GM12892 (cell line): ENCODE results near the gene AFMID.
A peak's percentile ranks its signal among the peaks of the same experiment; 100 is the strongest.

Experiments used
- DNase-seq: peaks from one replicate; pipeline ENCODE4 v3.0.0; 2011; ENCODE audit not compliant: insufficient read length
- FAIRE-seq: peaks from 2 replicates; lab custom pipeline; 2011; peaks lifted over from hg19 to GRCh38; lab: Jason Lieb, UNC
- POLR2A ChIP-seq: IDR thresholded peaks from 2 replicates; pipeline ENCODE4 v1.6.1; 2011; ENCODE audit warnings: low read depth, low read length, control low read depth
- POLR2AphosphoS5 ChIP-seq: IDR thresholded peaks from 2 replicates; pipeline ENCODE4 v1.6.1; 2011; ENCODE audit warnings: low read depth, low read length, control low read depth
- TAF1 ChIP-seq: IDR thresholded peaks from 2 replicates; pipeline ENCODE4 v1.6.1; 2011; ENCODE audit warnings: low read depth, mild to moderate bottlenecking, control low read depth, low read length, borderline replicate concordance

The AFMID gene

DNA sequence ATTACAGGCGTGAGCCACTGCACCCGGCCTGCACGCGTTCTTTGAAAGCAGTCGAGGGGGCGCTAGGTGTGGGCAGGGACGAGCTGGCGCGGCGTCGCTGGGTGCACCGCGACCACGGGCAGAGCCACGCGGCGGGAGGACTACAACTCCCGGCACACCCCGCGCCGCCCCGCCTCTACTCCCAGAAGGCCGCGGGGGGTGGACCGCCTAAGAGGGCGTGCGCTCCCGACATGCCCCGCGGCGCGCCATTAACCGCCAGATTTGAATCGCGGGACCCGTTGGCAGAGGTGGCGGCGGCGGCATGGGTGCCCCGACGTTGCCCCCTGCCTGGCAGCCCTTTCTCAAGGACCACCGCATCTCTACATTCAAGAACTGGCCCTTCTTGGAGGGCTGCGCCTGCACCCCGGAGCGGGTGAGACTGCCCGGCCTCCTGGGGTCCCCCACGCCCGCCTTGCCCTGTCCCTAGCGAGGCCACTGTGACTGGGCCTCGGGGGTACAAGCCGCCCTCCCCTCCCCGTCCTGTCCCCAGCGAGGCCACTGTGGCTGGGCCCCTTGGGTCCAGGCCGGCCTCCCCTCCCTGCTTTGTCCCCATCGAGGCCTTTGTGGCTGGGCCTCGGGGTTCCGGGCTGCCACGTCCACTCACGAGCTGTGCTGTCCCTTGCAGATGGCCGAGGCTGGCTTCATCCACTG lies 27.0 kb downstream of the AFMID start, which contains the start of gene BIRC5:
TSS of gene BIRC5 (plus strand) at position 238 of the 690 bp plus-strand sequence. CDS start at position 302, 64 bp downstream.
- TF ChIP-seq POLR2AphosphoS5 (no peak), POLR2A (no peak), TAF1 (no peak)
- peak; percentile 80 for FAIRE-seq
- peak; percentile 96 for DNase-seq

DNA sequence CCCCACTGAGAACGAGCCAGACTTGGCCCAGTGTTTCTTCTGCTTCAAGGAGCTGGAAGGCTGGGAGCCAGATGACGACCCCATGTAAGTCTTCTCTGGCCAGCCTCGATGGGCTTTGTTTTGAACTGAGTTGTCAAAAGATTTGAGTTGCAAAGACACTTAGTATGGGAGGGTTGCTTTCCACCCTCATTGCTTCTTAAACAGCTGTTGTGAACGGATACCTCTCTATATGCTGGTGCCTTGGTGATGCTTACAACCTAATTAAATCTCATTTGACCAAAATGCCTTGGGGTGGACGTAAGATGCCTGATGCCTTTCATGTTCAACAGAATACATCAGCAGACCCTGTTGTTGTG lies 27.5 kb downstream of the AFMID start:
- no peak for DNase-seq
- FAIRE-seq, result no peak
- TF ChIP-seq POLR2AphosphoS5 (no peak), POLR2A (no peak), TAF1 (no peak)

GRCh38 chr17:78219396-78220150 lies 32.4 kb downstream of the AFMID start:
- FAIRE-seq (no peak), DNase-seq (no peak)
- TF ChIP-seq POLR2A, result no peak
- no peak for TF ChIP-seq POLR2AphosphoS5
- TF ChIP-seq TAF1, result no peak

DNA sequence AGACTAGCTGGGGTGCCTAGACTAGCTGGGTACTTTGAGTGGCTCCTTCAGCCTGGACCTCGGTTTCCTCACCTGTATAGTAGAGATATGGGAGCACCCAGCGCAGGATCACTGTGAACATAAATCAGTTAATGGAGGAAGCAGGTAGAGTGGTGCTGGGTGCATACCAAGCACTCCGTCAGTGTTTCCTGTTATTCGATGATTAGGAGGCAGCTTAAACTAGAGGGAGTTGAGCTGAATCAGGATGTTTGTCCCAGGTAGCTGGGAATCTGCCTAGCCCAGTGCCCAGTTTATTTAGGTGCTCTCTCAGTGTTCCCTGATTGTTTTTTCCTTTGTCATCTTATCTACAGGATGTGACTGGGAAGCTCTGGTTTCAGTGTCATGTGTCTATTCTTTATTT lies 35.9 kb downstream of the AFMID start:
- no peak for TF ChIP-seq POLR2AphosphoS5
- TF ChIP-seq TAF1, result no peak
- TF ChIP-seq POLR2A, result no peak
- FAIRE-seq, result no peak

GRCh38 chr17:78223765-78224164 lies 36.6 kb downstream of the AFMID start:
- no peak for TF ChIP-seq POLR2AphosphoS5
- no peak for TF ChIP-seq TAF1
- no peak for TF ChIP-seq POLR2A
- no peak for DNase-seq
- no peak for FAIRE-seq

More for the DNA sequence above, 35.9 kb downstream of the AFMID start:
- DNase-seq, result no peak

DNA sequence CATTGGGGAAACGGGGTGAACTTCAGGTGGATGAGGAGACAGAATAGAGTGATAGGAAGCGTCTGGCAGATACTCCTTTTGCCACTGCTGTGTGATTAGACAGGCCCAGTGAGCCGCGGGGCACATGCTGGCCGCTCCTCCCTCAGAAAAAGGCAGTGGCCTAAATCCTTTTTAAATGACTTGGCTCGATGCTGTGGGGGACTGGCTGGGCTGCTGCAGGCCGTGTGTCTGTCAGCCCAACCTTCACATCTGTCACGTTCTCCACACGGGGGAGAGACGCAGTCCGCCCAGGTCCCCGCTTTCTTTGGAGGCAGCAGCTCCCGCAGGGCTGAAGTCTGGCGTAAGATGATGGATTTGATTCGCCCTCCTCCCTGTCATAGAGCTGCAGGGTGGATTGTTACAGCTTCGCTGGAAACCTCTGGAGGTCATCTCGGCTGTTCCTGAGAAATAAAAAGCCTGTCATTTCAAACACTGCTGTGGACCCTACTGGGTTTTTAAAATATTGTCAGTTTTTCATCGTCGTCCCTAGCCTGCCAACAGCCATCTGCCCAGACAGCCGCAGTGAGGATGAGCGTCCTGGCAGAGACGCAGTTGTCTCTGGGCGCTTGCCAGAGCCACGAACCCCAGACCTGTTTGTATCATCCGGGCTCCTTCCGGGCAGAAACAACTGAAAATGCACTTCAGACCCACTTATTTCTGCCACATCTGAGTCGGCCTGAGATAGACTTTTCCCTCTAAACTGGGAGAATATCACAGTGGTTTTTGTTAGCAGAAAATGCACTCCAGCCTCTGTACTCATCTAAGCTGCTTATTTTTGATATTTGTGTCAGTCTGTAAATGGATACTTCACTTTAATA lies 37.3 kb downstream of the AFMID start:
- no peak for TF ChIP-seq POLR2AphosphoS5
- no peak for TF ChIP-seq POLR2A
- TF ChIP-seq TAF1, result no peak
- DNase-seq, result no peak
- no peak for FAIRE-seq

DNA sequence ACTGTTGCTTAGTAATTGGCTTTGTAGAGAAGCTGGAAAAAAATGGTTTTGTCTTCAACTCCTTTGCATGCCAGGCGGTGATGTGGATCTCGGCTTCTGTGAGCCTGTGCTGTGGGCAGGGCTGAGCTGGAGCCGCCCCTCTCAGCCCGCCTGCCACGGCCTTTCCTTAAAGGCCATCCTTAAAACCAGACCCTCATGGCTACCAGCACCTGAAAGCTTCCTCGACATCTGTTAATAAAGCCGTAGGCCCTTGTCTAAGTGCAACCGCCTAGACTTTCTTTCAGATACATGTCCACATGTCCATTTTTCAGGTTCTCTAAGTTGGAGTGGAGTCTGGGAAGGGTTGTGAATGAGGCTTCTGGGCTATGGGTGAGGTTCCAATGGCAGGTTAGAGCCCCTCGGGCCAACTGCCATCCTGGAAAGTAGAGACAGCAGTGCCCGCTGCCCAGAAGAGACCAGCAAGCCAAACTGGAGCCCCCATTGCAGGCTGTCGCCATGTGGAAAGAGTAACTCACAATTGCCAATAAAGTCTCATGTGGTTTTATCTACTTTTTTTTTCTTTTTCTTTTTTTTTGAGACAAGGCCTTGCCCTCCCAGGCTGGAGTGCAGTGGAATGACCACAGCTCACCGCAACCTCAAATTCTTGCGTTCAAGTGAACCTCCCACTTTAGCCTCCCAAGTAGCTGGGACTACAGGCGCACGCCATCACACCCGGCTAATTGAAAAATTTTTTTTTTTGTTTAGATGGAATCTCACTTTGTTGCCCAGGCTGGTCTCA lies 38.1 kb downstream of the AFMID start:
- no peak for TF ChIP-seq POLR2A
- TF ChIP-seq POLR2AphosphoS5, result no peak
- no peak for TF ChIP-seq TAF1
- FAIRE-seq, result no peak
- DNase-seq, result no peak

- TF ChIP-seq POLR2A (no peak), TAF1 (no peak), POLR2AphosphoS5 (no peak)
- FAIRE-seq (no peak), DNase-seq (no peak)
Observed at GRCh38 chr17:78226055-78226758, 39.0 kb downstream of the AFMID start.

GRCh38 chr17:78226759-78227454 lies 39.7 kb downstream of the AFMID start:
- no peak for FAIRE-seq
- no peak for DNase-seq
- no peak for TF ChIP-seq POLR2AphosphoS5
- TF ChIP-seq POLR2A, result no peak
- no peak for TF ChIP-seq TAF1

GRCh38 chr17:78227455-78227916 lies 40.3 kb downstream of the AFMID start:
- no peak for FAIRE-seq
- DNase-seq, result no peak
- TF ChIP-seq POLR2A, result no peak
- no peak for TF ChIP-seq POLR2AphosphoS5
- TF ChIP-seq TAF1, result no peak
